SK-N-SH (cell line): ENCODE measurements around the gene FMN1. TPM values are rescaled to one million over a fixed set of nuclear protein-coding genes. Genes with fewer than 3 reads are reported as not detected.

Source experiments
- CTCF ChIA-PET: fragments of 300-600, 350-600 bp; formaldehyde crosslinking; extraction: SDS; loops from one replicate; lab custom pipeline; 2021; lab: Yijun Ruan, JAX
- POLR2A ChIA-PET: fragments of 350-600 bp; sonication (Branson Sonifier 250); formaldehyde crosslinking; extraction: SDS; loops from one replicate; lab custom pipeline; 2020; ENCODE audit warnings: antibody characterized with exemption, inconsistent platforms; lab: Yijun Ruan, JAX
- DNase-seq: peaks from one replicate; pipeline ENCODE4 v3.0.0; 2012
- H2AFZ ChIP-seq: fragments of 200-600 bp; sonication (generic); 2 replicates; pipeline ENCODE4 v1.8.1; 2016; ENCODE audit warnings: antibody characterized with exemption, mild to moderate bottlenecking, low read depth
- H3F3A ChIP-seq: fragments of 200-600 bp; sonication (generic); replicated peaks from 2 replicates; pipeline ENCODE3; 2016; ENCODE audit warnings: antibody characterized with exemption, mild to moderate bottlenecking; ENCODE audit not compliant: insufficient read depth
- H3K27ac ChIP-seq, 2 experiments: fragments of 200-500 bp in 1 of 2; fragments of 200-600 bp in 1 of 2; sonication (Bioruptor generic) in 1 of 2; sonication (generic), shearing (Covaris generic) in 1 of 2; 2 replicates each; pipeline versions ENCODE4 v1.5.1 to v1.6.1; 2014 to 2016; ENCODE audit warnings: low read depth in 2 of 2, inconsistent platforms in 1 of 2, low read length in 1 of 2, mild to moderate bottlenecking in 1 of 2, mixed read lengths in 1 of 2
- H3K27me3 ChIP-seq: fragments of 200-600 bp; sonication (generic), shearing (Covaris generic); 2 replicates; pipeline ENCODE4 v1.6.1; 2016; ENCODE audit warnings: mixed run types; ENCODE audit not compliant: insufficient read depth
- H3K36me3 ChIP-seq, 2 experiments: fragments of 200-500 bp in 1 of 2; fragments of 200-600 bp in 1 of 2; sonication (Bioruptor generic) in 1 of 2; sonication (generic) in 1 of 2; replicated peaks in 1 of 2; 2 replicates each; pipeline versions ENCODE3 to v1.5.1; 2014 to 2016; ENCODE audit warnings: low read length in 1 of 2, mild to moderate bottlenecking in 1 of 2; ENCODE audit not compliant: insufficient read depth in 2 of 2, control insufficient read depth in 1 of 2
- H3K4me1 ChIP-seq, 2 experiments: fragments of 200-500 bp in 1 of 2; fragments of 200-600 bp in 1 of 2; sonication (Bioruptor generic) in 1 of 2; sonication (generic), shearing (Covaris generic) in 1 of 2; 2 replicates each; pipeline versions ENCODE4 v1.5.1 to v1.6.1; 2014 to 2016; ENCODE audit warnings: low read depth in 1 of 2, low read length in 1 of 2, mixed run types in 1 of 2; ENCODE audit not compliant: insufficient read depth in 2 of 2, control insufficient read depth in 1 of 2
- H3K4me2 ChIP-seq: fragments of 200-600 bp; sonication (generic), shearing (Covaris generic); 2 replicates; pipeline ENCODE4 v1.6.1; 2017; ENCODE audit warnings: mixed run types
- H3K4me3 ChIP-seq, 2 experiments: fragments of 200-500 bp in 1 of 2; fragments of 200-600 bp in 1 of 2; sonication (Bioruptor generic) in 1 of 2; sonication (generic), shearing (Covaris generic) in 1 of 2; 2 replicates each; pipeline versions ENCODE4 v1.5.1 to v1.8.1; 2014 to 2016; ENCODE audit warnings: low read depth in 2 of 2, inconsistent platforms in 1 of 2, low read length in 1 of 2, mild to moderate bottlenecking in 1 of 2, mixed read lengths in 1 of 2, moderate library complexity in 1 of 2
- H3K79me2 ChIP-seq: fragments of 200-600 bp; sonication (generic); 2 replicates; pipeline ENCODE4 v1.8.1; 2017; ENCODE audit warnings: mild to moderate bottlenecking; ENCODE audit not compliant: insufficient read depth
- H3K9ac ChIP-seq: fragments of 200-600 bp; sonication (generic); 2 replicates; pipeline ENCODE4 v1.6.1; 2017; ENCODE audit warnings: mixed run types
- H3K9me2 ChIP-seq: fragments of 200-600 bp; sonication (generic); 2 replicates; pipeline ENCODE4 v1.6.1; 2017; ENCODE audit warnings: mixed run types
- H3K9me3 ChIP-seq: fragments of 200-600 bp; sonication (generic); 2 replicates; pipeline ENCODE4 v1.6.1; 2017; ENCODE audit warnings: mixed run types, mild to moderate bottlenecking, moderate library complexity
- H4K20me1 ChIP-seq: fragments of 200-600 bp; sonication (generic); 2 replicates; pipeline ENCODE4 v1.6.1; 2017; ENCODE audit warnings: mild to moderate bottlenecking, mixed run types; ENCODE audit not compliant: insufficient read depth
- CHD2 ChIP-seq: fragments of 150-350 bp; IDR thresholded peaks from 2 replicates; pipeline ENCODE4 v1.6.1; 2018; ENCODE audit warnings: low read length; ENCODE audit not compliant: partially characterized antibody
- EP300 ChIP-seq, 2 experiments: IDR thresholded peaks; 2 replicates each; pipeline versions ENCODE4 v1.4.0 to v1.6.1; 2012; ENCODE audit warnings: borderline replicate concordance in 1 of 2, low read depth in 1 of 2, low read length in 1 of 2
- EZH2phosphoT487 ChIP-seq: fragments of 200-600 bp; sonication (generic); IDR thresholded peaks from 2 replicates; pipeline ENCODE4 v1.6.1; 2017; ENCODE audit warnings: low read depth, mixed run types, mild to moderate bottlenecking, antibody characterized with exemption, moderate library complexity, borderline replicate concordance
- FOSL2 ChIP-seq: IDR thresholded peaks from 2 replicates; pipeline ENCODE4 v1.4.0; 2012; ENCODE audit warnings: low read depth, mild to moderate bottlenecking, moderate library complexity, borderline replicate concordance
- FOXJ3 ChIP-seq: sonication (generic); formaldehyde crosslinking; IDR thresholded peaks from 2 replicates; pipeline ENCODE4 v1.5.1; 2020; ENCODE audit warnings: mild to moderate bottlenecking, missing genetic modification reagents
- FOXM1 ChIP-seq: IDR thresholded peaks from 2 replicates; pipeline ENCODE4 v1.4.0; 2012; ENCODE audit warnings: low read depth, mild to moderate bottlenecking
- GATA2 ChIP-seq: sonication (generic); formaldehyde crosslinking; IDR thresholded peaks from 2 replicates; pipeline ENCODE4 v1.5.0; 2020; ENCODE audit warnings: mild to moderate bottlenecking, missing genetic modification reagents
- MEF2A ChIP-seq: IDR thresholded peaks from 2 replicates; pipeline ENCODE4 v1.4.0; 2012; ENCODE audit warnings: low read depth, borderline replicate concordance
- MXI1 ChIP-seq: IDR thresholded peaks from 2 replicates; pipeline ENCODE4 v1.6.1; 2012; ENCODE audit warnings: mild to moderate bottlenecking, low read depth, low read length, improper control_type of control experiment
- POLR2AphosphoS5 ChIP-seq: IDR thresholded peaks from 2 replicates; pipeline ENCODE4 v1.6.1; 2012; ENCODE audit warnings: low read depth, low read length
- RCOR1 ChIP-seq: fragments of 150-350 bp; IDR thresholded peaks from 2 replicates; pipeline ENCODE4 v1.6.1; 2017; ENCODE audit warnings: antibody characterized with exemption, low read length
- RFX5 ChIP-seq: IDR thresholded peaks from 2 replicates; pipeline ENCODE4 v1.6.1; 2012; ENCODE audit warnings: mild to moderate bottlenecking, improper control_type of control experiment, low read length
- RXRA ChIP-seq: IDR thresholded peaks from 2 replicates; pipeline ENCODE4 v1.4.0; 2012; ENCODE audit warnings: low read depth, mild to moderate bottlenecking, borderline replicate concordance
- SMC3 ChIP-seq: IDR thresholded peaks from 2 replicates; pipeline ENCODE4 v1.6.1; 2012; ENCODE audit warnings: low read depth, low read length, improper control_type of control experiment
- USF1 ChIP-seq: IDR thresholded peaks from 2 replicates; pipeline ENCODE4 v1.4.0; 2012; ENCODE audit warnings: low read depth, borderline replicate concordance
- WGBS: methylation state at CpG from one replicate; pipeline ENCODE4 v1.1.6; 2017; ENCODE audit warnings: low lambda C conversion rate; 5-methylcytosine and 5-hydroxymethylcytosine counted together
- polyA plus RNA-seq, 3 experiments: library from polyadenylated mRNA; depleted of rRNA; stranded (reverse); fragments of >200 nt; gene quantifications; 2 replicates each; pipeline ENCODE4 v1.2.3, GENCODE V29; 2012
- TF ChIP-seq, protein P1 (sequence below): fragments of 150-350 bp; IDR thresholded peaks from 2 replicates; pipeline ENCODE4 v1.6.1; 2016; ENCODE audit warnings: mild to moderate bottlenecking, low read depth, low read length
- TF ChIP-seq, protein P2 (sequence below): IDR thresholded peaks from 2 replicates; pipeline ENCODE4 v1.6.1; 2012; ENCODE audit warnings: mild to moderate bottlenecking, low read depth, low read length, moderate library complexity

FMN1 gene
- polyA plus RNA-seq, 1 of the 3 experiments (the other 2 are of a cell fraction) = 9.1 TPM

GRCh38 chr15:33099213-33099612, 95.3 kb downstream of the FMN1 start:
- no peak for TF ChIP-seq FOSL2
- no peak for TF ChIP-seq USF1
- TF ChIP-seq RCOR1 = no peak
- TF ChIP-seq EP300 (IDR thresholded peaks at IDR 0.05; ENCODE audit: borderline replicate concordance in 1 of 2, low read depth in 1 of 2, low read length in 1 of 2) = no peak
- no peak for TF ChIP-seq EZH2phosphoT487
- TF ChIP-seq FOXM1 = no peak
- Histone ChIP-seq H3K27ac (peak overlapping the region; percentile 79 to 99; a peak in 3 of 4 replicates), H3K4me2 (peak overlapping the region; percentile 67; the same call in 1 of the 2 replicates), H3K36me3 (peaks cover 0 to 8% of the 10 kb centered on the region in 2 experiments), H3K9me3 (no peaks in the 10 kb centered on the region), H3K4me1 (peaks cover 0 to 70% of the 10 kb centered on the region in 2 experiments; a peak in 3 of 4 replicates), H3K9me2 (no peaks in the 10 kb centered on the region), H3F3A (peaks cover 70% of the 10 kb centered on the region), H4K20me1 (no peaks in the 10 kb centered on the region), H3K79me2 (peaks cover 95% of the 10 kb centered on the region), H3K27me3 (no peaks in the 10 kb centered on the region), H3K4me3 (no peak overlapping the region), H2AFZ (no peak overlapping the region), H3K9ac (0 out of 2 replicates have a peak overlapping the region, but pooled peaks have one; percentile 56)
- POLR2A ChIA-PET = no interaction called here
- no peak for DNase-seq
- 73% methylated on average over 3 of the region's 3 CpGs for WGBS
- CTCF ChIA-PET = interaction anchor here (0.8 to 3.4 kb wide), 3 partner anchors 12 to 576 kb away, joined by 3 to 26 read pairs (median 4); no protein-coding TSS in a partner anchor

DNA sequence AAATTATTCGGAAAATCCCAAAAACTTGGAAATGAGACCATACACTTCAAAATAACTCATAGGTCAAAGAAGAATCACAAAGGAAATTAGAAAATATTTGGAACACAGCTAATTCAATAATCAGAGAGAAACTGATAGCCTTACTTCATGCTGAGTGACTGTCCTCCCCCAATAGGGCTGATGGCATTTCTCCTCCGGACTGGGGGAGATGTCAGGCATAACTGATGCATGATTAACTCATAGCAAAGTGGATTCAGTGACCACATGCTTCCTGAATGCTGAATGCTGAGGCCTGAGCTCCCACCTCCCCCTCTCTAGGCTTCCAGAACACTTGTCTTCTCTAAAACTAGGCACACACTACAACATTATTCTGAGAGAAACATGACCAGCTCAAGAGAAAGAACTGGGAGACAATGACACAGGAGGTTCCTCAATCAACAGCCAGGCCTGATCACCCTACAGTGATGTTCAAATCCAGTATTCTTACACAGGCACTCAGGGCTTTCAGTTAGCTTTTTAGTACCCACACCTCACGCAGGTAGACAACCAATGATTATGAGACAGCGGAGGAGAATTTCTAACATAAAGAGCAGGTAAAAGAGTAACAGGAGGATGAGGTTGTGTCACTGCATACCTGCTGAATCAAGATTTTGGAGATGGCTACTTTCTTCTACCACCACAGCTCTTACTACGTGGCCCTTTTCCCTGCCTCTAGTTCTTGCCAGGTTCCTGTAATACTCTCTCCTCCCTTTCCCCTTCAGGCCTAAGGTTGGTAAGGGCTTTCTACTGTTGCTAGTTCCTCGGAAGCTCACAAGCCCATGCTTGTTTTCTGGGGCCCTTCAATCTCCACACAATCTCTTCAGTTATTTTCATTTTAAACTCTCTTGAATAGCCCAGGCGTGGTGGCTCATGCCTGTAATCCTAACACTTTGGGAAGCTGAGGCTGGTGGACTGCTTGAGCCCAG, 96.1 kb downstream of the FMN1 start:
- peaks cover 96% of the 10 kb centered on the region for H3K79me2 ChIP-seq
- peaks cover 0 to 71% of the 10 kb centered on the region in 2 experiments; a peak in 3 of 4 replicates for H3K4me1 ChIP-seq
- no peak for DNase-seq
- H3K27me3 ChIP-seq = no peaks in the 10 kb centered on the region
- H3K27ac ChIP-seq = peak overlapping the region; percentile 79 to 99
- H3K4me2 ChIP-seq = peak overlapping the region; percentile 67
- ChIA-PET CTCF (interaction anchor here (0.8 to 3.4 kb wide), 4 partner anchors 11 to 577 kb away, joined by 3 to 26 read pairs (median 4); no protein-coding TSS in a partner anchor), POLR2A (no interaction called here)
- 64% methylated on average over 7 of the region's 7 CpGs for WGBS
- no peaks in the 10 kb centered on the region for H4K20me1 ChIP-seq
- no peaks in the 10 kb centered on the region for H3K9me3 ChIP-seq
- H3K9me2 ChIP-seq = no peaks in the 10 kb centered on the region
- H3K36me3 ChIP-seq = peaks cover 0 to 8% of the 10 kb centered on the region in 2 experiments
- H2AFZ ChIP-seq = no peak overlapping the region
- H3F3A ChIP-seq = peaks cover 70% of the 10 kb centered on the region
- H3K9ac ChIP-seq = peak overlapping the region; percentile 70
- peak overlapping the region in 1 of 2 experiments; percentile 7; a peak in 1 of 4 replicates for H3K4me3 ChIP-seq
- TF ChIP-seq, protein P1, sequence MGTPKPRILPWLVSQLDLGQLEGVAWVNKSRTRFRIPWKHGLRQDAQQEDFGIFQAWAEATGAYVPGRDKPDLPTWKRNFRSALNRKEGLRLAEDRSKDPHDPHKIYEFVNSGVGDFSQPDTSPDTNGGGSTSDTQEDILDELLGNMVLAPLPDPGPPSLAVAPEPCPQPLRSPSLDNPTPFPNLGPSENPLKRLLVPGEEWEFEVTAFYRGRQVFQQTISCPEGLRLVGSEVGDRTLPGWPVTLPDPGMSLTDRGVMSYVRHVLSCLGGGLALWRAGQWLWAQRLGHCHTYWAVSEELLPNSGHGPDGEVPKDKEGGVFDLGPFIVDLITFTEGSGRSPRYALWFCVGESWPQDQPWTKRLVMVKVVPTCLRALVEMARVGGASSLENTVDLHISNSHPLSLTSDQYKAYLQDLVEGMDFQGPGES = no peak
- TF ChIP-seq EP300 (IDR thresholded peaks at IDR 0.05; ENCODE audit: borderline replicate concordance in 1 of 2, low read depth in 1 of 2, low read length in 1 of 2) = peak; percentile 79 to 99
- TF ChIP-seq SMC3 = no peak
- TF ChIP-seq MXI1 = no peak
- TF ChIP-seq GATA2 (CRISPR knock-in tag) = no peak
- TF ChIP-seq, protein P2, sequence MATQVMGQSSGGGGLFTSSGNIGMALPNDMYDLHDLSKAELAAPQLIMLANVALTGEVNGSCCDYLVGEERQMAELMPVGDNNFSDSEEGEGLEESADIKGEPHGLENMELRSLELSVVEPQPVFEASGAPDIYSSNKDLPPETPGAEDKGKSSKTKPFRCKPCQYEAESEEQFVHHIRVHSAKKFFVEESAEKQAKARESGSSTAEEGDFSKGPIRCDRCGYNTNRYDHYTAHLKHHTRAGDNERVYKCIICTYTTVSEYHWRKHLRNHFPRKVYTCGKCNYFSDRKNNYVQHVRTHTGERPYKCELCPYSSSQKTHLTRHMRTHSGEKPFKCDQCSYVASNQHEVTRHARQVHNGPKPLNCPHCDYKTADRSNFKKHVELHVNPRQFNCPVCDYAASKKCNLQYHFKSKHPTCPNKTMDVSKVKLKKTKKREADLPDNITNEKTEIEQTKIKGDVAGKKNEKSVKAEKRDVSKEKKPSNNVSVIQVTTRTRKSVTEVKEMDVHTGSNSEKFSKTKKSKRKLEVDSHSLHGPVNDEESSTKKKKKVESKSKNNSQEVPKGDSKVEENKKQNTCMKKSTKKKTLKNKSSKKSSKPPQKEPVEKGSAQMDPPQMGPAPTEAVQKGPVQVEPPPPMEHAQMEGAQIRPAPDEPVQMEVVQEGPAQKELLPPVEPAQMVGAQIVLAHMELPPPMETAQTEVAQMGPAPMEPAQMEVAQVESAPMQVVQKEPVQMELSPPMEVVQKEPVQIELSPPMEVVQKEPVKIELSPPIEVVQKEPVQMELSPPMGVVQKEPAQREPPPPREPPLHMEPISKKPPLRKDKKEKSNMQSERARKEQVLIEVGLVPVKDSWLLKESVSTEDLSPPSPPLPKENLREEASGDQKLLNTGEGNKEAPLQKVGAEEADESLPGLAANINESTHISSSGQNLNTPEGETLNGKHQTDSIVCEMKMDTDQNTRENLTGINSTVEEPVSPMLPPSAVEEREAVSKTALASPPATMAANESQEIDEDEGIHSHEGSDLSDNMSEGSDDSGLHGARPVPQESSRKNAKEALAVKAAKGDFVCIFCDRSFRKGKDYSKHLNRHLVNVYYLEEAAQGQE = peak; percentile 75
- peak; percentile 88; the same call in 1 of the 2 replicates for TF ChIP-seq RXRA
- TF ChIP-seq MEF2A = peak; percentile 88; the same call in 1 of the 2 replicates
- TF ChIP-seq USF1 = no peak
- TF ChIP-seq FOXM1 = peak; percentile 98
- no peak for TF ChIP-seq CHD2
- TF ChIP-seq FOXJ3 (CRISPR knock-in tag) = no peak
- TF ChIP-seq RFX5 = no peak
- TF ChIP-seq POLR2AphosphoS5 = peak; percentile 91
- TF ChIP-seq FOSL2 = peak; percentile 94
